NCI-H128 (cell line): ENCODE results near the gene STXBP2.
"Not testable (repeated sequence)": the region's sequence is repeated elsewhere in the genome, so short reads cannot be mapped to it uniquely, and the experiment has no call there.

Experiments
- DNase-seq: peaks from one replicate; lab custom pipeline; 2025; ENCODE audit not compliant: unreplicated experiment; lab: John Stamatoyannopoulos, UW

The STXBP2 gene

DNA sequence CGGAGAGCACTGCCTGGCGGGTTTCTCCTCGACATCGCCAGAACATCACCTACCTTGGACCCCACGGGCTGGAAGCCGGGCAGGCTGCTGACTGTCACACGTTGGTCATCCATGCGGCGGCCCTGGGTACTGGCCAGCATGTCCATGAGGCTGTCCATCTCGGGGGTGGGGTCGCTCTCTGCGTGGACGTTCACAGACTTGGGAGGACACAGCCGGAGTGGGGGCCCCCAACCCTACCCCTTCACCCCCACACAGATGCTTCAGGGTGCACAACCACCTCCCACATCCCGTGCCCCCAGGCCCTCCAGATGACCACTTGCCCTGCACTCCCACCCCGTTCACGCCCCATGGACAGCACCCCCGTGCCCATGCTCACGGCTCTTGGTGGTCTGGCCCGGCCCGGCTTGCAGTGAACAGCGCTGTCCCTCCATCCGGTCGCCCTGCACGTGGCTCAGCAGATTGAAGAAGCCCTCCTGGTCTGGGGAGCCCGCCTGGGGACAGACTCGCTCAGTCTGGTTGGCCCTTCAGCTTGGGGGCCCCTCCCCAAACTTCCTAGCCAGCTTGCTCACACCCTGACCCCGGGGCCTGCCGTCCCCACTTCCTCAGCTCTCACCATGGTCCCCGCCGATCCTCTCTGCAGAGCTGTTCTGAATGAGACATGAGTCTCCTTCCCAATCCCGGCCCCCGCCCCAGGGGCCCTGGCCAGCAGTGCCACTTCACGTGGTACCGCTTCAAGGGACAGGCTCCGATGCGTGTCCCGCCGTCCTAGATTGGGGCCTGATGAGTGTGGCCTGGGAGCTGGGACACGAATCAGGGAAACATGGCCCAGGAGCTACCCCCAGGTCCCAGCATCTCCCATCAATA lies 4.3 kb upstream of the STXBP2 start:
- no peak for DNase-seq

DNA sequence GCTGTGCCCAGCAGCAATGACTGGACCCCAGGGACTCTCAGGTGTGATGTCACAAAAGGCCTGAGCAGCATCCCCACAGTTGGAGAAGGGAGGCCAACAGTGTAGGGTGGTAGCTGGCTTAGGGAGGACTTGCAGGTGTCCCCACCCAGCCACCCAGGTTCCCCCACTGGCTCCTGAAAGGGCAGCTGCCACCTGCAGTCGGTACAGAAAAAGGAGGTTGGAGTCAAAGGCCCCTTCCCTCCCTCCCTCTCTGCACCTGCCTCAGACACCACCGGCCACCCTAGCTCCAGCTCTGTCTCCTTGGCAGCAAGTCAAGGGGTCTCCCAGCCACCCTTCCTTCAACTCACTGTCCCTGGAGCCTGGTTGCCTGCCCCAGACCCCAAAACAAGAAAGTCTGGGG lies 3.2 kb upstream of the STXBP2 start, which contains the start of gene PCP2:
Gene PCP2, minus strand, starts transcription at position 22 of the 400 bp plus-strand sequence. CDS start 262 bp downstream, outside the sequence.
- no peak for DNase-seq

DNA sequence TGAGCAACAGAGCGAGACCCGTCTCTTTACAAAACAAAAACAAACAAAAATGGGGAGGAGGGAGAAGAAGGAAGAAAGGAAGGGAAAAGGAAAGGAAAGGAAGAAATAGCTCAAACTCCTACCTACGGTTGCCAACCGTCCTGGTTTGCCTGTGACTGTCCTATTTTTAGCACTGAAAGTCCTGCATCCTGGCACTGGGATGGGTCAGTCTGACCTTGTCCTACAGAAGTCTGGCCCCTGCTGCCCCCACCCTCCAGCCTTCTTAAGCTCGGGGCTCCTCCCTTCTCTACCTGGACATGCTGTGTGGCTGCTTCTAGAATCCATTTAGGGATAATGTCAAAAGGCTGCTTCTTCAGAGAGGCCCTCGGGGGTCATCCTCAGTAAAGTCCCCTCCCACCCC lies 1.2 kb upstream of the STXBP2 start:
- DNase-seq = no peak

DNA sequence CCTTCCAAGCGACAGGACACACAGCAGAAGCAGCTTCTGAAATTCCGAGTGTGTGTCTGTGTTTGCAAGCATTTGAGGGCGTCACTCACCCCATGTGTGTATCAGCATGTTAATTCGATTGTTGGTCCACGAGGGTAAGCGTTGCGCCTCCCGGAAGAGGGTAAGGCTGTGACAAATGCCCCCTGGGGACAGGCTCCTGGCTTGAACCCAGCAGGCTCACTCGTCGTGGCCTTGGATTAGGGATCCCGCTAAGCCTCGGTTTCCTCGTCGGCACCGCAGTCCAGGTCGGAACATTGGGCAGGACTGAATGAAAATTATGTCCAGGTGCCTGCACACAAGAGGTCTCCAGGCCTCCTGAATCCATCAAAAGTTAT lies 606 bp upstream of the STXBP2 start:
- DNase-seq = no peak

DNA sequence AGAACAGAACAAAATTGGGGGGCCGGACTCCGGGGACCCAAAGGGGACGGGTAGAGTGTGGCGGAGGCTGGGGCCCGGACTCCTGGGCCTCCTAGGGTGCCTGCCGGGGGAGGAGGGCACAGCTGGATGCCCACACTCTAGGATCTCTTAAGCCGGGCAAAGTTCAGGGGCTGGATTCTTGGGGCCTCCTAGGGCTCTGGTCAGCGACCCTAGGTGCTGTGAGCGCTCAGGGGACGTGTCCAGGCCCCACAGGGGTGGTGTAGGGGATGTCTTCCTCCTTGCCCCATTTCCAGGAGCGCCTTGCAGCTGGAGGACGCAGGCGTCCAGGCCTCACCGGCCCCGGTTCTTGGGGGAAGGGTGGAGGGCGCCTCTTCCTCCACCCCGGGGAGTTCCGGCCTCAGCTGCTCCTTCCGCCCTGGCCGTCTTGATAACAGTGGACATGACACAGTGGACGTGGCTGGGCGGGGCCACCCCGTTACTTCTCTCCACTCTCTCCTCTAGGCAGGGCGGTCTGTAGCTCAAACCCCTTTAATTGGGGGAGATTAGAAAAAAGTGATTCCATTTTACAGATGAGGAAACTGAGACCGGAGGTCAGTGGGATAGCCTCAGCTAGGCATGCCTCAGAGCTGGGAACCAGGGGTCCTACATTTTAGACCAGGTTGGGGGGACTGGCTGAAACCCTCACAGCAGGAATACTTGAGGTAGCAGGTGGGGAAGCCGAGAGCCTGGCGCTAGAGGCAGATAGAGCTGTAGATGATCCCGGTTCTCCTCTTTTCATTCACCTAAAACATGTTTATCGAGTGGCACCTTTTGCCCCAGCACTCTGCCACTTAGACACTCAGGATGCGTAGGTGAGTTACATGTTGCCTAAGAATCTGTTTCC lies 705 bp downstream of the STXBP2 start:
- no peak for DNase-seq

DNA sequence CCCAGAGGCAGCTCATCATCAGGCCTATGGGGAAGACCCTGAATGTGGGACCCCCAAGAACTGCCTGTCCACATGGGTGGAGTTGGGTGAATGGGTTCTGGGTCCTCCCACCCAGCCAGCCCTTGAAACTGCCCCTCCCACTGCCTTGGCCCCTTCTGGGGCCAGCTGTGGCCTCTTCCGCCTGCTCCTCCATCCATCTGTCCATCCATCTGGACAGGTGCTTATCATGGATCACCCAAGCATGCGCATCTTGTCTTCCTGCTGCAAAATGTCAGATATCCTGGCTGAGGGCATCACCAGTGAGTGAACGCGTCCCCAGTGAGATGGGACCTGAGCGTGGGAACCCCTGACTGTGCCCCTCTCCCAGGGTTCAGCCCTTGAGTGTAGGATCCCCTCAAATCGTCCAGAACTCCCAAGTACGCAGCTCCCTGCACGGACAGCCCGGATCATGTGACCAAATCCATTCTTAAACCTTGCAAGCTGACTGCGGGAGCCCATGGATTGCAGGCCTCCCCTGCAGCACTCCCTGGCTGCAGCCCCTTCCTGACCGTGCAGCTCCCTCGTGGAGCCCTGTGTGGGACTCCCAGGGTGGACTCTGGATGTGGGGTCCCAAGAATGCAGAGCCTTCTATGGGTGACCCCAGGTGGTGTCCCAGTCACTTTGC lies 2.0 kb downstream of the STXBP2 start:
- DNase-seq = no peak

DNA sequence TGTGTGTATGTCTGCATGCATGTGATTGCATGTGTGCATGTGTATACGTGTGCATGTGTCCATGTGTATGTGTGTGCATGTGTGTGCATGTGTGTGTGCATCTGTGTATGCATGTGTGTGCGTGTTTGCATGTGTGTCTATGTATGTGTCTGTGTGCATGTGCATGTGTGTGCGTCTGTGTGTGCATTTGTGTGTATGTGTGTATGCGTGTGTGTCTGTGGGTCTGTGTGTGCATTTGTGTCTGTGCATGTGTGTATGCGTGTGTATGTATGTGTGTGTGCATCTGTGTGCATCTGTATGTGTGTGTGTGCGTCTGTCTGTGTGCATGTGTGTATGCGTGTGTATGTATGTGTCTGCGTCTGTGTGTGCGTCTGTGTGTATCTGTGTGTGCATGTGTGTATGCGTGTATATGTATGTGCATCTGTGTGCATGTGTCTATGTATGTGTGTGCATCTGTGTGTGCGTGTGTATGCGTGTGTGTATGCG lies 3.0 kb downstream of the STXBP2 start:
- DNase-seq = no peak

DNA sequence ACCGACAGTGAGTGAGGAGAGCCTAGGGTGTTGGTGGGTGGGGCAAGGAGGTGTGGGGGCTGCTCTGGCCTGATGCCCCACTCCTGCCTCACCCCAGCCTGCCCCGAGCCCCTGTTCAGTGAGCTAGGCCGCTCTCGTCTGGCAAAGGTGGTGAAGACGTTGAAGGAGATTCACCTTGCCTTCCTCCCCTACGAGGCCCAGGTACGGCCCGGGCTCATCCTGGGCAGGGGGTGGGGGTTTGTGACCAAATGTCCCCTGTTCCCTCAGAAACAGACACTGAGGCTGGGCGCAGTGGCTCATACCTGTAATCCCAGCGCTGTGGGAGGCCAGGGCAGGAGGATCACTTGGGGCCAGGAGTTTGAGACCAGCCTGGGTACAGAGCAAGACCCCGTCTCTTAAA lies 3.9 kb downstream of the STXBP2 start:
- DNase-seq = no peak

DNA sequence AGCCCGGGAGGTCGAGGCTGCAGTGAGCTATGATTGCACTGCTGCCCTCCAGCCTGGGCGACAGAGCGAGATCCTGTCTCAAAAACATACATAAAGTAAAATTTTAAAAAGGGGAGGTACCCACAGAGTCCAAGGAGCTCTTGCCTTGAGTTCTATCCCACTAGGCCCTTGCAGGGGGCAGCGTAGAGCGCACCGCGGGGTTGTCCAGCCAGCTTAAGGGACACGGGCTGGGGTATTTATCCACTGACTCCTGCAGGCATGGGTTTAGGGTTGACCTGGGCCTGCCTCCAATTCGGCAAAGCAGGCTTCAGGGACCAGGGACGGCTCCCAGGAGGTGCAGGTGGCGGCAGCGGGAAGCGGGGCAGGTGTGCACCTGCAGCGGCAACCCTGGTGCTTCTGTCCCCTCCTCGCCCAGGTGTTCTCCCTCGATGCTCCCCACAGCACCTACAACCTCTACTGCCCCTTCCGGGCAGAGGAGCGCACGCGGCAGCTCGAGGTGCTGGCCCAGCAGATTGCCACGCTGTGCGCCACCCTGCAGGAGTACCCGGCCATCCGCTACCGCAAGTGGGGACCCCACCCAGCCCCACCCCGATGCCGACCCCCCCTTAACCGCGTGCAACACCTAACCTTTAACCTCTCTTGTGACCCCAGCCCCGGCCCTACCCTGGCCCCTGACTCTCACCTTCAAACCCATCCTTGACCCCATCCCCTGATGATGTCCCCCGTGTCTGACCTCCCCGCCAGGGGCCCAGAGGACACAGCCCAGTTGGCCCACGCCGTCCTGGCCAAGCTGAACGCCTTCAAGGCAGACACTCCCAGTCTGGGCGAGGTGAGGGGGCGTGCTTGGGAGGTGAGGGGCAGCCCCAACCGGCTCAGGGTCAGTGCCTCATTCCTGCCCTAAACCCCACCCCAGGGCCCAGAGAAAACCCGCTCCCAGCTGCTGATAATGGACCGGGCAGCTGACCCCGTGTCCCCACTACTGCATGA lies 4.7 kb downstream of the STXBP2 start:
- no peak for DNase-seq

DNA sequence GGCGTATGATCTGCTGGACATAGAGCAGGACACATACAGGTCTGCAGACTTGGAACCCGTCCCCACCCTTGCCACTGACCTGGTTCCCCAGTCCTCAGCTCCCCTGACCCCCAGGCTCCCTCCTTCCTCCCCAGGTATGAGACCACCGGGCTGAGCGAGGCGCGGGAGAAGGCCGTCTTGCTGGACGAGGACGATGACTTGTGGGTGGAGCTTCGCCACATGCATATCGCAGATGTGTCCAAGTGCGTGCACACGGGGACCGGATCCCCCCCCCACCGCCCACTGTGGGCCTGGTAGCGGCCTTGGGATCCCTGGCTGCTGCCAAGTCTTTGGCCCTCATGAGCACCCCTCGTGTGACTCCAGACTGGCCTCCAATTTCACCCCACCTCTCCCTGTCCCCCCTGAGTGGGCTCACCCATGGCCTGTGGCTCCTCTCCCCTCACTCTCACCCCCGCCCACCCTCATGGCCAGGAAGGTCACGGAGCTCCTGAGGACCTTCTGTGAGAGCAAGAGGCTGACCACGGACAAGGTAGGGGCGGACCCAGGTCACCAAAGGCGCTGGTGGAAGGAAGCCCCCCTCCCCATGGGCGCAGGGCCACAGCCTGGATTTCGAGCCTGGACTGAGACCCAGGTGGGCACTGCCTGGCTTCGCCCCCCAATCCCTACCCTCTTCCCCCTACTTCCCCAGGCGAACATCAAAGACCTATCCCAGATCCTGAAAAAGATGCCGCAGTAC lies 5.6 kb downstream of the STXBP2 start:
- DNase-seq = no peak

DNA sequence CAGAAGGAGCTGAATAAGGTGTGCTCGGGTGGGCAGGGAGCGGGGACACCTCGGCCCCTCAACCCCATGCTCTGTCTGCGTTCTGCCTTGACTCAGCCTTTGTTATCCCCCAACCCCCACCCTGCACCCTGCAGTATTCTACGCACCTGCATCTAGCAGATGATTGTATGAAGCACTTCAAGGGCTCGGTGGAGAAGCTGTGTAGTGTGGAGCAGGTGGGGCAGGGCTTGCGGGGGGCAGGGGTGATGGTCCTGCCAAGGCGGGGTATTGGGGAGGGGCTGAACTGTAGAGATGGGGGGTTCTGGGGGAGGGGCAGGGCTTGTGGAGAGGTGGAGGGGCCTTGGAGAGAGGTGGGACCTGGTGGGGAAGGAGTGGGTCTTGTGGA lies 6.1 kb downstream of the STXBP2 start:
- no peak for DNase-seq

DNA sequence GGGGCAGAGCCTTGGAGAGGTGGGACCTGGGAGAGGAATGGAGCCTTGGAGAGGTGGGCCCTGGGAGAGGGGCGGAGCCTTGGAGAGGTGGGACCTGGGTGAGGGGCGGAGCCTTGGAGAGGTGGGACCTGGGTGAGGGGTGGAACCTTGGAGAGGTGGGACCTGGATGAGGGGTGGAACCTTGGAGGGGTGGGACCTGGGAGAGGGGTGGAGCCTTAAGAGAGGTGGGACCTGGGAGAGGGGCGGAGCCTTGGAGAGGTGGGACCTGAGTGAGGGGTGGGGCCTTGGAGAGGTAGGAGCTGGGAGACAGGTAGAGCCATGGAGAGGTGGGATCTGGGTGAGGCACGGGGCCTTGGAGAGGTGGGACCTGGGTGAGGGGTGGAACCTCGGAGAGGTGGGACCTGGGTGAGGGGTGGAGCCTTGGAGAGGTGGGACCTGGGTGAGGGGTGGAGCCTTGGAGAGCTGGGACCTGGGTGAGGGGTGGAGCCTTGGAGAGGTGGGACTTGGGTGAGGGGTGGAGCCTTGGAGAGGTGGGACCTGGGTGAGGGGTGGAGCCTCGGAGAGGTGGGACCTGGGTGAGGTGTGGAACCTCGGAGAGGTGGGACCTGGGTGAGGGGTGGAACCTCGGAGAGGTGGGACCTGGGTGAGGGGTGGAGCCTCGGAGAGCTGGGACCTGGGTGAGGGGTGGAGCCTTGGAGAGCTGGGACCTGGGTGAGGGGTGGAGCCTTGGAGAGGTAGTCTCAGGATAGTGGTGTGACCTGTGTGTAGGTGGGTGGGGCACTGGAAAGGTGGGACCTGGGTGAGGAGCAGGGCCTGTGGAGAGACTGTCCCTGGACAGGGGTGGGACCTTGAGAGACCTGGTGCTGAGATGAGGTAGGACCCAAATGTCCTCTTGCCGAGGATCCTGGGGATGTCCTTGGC lies 7.0 kb downstream of the STXBP2 start:
- not testable (repeated sequence) for DNase-seq

DNA sequence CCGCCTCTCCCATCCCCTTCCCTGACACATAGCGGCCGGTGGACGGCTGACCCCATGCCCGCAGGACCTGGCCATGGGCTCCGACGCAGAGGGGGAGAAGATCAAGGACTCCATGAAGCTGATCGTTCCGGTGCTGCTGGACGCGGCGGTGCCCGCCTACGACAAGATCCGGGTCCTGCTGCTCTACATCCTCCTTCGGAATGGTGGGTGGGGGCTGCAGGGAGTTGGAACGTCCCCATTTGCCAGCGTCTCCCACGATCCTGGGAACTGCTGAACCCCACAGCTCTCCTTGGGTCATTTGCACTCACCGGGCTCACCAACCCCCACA lies 7.6 kb downstream of the STXBP2 start:
- no peak for DNase-seq

DNA sequence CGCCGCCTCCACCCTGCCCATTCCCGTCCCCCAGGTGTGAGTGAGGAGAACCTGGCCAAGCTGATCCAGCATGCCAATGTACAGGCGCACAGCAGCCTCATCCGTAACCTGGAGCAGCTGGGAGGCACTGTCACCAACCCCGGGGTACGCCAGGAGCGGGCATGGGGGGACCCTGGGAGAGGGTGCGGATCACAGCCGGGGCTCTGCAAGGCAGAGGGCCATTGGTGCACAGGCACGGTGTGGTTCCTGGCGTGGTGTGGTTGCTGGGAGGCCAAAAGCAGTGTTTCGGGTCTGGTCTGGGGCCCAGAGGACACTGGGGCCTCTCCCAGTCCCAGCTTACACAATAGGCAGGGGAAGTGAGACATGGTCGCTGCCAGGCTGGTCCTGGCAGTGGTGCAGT lies 8.3 kb downstream of the STXBP2 start:
- no peak for DNase-seq

DNA sequence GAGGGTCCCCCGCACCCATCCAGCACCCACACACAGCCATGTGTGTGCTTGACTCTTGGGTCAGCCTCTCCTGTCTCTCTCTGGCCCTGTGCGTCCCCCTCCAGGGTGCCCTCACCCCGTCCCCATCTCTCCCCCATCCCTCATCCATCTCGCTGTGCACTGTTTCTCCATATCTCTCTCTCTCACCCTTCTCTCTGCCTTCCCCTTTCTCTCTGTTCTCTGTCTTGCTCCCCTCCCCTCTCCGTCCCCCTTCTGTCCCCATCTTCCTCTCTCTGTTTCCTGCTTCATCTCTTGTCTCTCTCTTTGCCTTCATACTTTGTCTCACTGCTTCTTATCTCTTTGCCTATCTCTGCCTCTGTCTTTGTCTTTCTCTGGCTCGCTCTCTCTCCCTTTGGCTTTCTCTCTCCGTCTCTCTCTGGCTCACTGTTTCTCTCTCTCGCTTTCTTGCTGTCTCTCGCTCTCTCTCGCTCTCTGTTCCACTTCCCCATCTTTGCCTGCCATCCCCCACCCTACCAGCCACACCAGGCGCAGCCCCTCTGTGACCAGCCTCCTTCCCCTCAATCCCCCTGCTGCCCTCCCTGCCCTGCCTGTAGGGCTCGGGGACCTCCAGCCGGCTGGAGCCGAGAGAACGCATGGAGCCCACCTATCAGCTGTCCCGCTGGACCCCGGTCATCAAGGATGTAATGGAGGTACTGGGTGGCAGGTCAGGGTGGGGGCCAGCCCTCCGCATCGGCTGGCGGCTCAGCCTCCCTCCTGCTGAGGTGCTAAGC lies 8.9 kb downstream of the STXBP2 start:
- no peak for DNase-seq

DNA sequence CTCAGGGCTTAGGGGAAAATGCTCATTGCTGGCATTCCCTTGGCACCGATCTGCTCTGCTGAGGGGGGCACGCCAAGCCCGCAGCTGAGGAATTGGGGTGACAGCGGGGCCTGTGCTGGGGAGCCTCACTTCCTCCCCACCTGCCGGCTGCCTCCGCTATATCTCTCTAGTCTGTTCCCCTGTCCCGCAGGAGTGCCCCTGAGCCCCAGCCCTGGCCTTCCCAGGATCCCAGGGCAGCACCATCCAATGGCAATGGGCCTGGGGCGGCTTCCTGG lies 9.5 kb downstream of the STXBP2 start:
- DNase-seq = no peak

DNA sequence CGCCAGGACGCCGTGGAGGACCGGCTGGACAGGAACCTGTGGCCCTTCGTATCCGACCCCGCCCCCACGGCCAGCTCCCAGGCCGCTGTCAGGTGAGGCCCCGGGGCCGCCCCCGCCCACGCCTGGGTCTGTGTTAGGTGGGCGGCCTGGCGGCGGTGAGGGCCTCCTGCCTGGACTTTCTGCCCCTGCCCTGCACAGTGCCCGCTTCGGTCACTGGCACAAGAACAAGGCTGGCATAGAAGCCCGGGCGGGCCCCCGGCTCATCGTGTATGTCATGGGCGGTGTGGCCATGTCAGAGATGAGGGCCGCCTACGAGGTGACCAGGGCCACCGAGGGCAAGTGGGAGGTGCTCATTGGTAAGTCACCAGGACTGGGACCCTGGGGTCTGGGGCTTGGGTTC lies 10.2 kb downstream of the STXBP2 start:
- DNase-seq = no peak
